HG03378 (cell line): ENCODE data around the gene BCAS3.

Experiments
- ATAC-seq: cut with Tn5 transposase; IDR thresholded peaks from one replicate; pipeline ENCODE4 v1.9.1; 2021; ENCODE audit warnings: mild to moderate bottlenecking, moderate library complexity; ENCODE audit not compliant: unreplicated experiment

BCAS3 gene

DNA sequence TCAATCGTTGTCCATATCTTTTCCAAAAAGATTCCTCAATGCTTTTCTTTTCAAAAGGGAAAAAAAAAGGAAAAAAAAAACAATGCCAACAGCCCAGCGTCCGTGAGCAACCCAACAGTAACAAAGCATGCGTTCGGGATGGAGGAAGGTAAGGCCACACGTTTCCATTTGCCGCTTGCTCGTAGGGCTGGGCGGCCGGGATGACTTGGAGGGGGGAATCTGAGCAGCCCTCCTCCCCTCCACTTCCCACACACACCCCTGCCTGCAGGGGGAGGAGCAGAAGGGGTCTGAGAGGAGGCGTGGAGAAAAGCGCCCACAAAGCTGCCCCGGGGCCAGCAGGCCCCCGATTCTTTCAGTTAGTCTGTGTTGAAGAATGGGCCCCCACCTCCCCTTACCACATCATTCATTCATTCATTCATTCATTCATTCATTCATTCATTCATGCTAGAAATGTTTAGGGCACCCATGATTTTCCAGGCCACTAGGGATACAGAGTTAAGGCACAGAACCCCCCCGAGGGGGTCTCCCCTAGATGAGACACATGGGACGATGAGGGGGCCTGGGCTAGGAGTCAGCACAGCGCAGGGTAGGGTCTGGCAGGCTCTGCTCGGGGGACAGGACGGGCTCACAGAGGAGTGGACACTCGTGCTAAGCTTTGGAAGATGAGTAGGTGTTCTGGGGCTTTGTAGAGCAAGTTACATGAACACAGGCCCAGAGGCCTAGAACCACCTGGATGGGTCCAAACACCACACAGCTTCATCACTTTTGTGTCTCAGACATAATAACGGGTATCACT, 711.1 kb downstream of the BCAS3 start:
- no peak for ATAC-seq

DNA sequence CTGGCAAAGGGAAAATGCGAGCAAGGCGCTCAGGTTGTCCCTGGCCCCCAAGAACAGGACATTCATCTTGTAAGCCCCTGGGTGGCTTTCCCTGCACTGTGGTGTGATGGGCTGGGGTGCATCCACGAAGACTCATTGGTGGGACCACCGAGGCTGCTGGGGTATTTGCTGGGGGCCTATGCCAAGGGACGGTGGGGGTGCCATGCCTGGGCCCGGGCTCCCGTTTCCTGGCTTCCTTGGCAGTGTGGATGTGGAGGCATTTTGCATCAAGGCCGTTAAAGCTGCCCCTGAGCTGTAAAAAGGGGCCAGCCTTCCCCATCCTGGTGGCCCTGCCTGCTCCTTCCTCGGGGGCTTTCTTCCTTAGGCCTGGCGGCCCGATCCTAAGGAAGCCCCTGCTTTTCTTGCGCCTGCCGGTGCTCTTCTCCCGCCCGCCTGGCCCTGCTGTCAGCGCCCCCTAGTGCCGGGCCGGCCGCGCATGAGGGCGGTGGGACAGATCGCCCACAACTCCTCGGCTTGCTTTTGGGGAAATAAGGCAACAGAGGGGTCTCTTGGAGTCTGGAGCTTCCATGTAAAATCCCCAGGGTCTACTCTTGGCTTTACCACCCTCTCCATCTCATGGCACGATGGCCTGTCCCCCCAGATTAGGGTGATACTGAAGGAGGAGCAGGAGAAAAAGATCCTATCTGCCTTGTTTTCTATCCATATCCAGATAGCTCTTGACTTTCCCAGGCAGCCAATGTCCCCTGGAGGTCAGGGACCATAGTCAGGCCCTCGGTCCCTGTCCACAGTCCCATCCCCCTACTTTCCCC, 712.2 kb downstream of the BCAS3 start:
- ATAC-seq = no peak

DNA sequence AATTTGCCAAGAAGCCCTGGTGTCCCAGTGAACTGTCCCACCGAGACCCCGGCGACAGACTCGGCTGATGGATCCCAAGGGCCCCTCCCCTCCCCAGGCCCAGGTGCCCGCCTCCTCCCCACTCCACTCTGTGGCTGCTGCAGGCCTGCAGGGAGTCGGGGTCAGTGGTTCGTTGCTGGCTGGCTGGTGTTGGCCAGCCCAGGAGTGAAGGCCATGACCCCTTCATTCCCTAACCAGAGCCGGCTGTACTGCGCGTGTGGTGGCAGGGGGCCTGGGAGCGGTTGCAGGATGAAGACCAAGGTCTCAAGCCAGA, 712.8 kb downstream of the BCAS3 start:
- ATAC-seq = no peak

DNA sequence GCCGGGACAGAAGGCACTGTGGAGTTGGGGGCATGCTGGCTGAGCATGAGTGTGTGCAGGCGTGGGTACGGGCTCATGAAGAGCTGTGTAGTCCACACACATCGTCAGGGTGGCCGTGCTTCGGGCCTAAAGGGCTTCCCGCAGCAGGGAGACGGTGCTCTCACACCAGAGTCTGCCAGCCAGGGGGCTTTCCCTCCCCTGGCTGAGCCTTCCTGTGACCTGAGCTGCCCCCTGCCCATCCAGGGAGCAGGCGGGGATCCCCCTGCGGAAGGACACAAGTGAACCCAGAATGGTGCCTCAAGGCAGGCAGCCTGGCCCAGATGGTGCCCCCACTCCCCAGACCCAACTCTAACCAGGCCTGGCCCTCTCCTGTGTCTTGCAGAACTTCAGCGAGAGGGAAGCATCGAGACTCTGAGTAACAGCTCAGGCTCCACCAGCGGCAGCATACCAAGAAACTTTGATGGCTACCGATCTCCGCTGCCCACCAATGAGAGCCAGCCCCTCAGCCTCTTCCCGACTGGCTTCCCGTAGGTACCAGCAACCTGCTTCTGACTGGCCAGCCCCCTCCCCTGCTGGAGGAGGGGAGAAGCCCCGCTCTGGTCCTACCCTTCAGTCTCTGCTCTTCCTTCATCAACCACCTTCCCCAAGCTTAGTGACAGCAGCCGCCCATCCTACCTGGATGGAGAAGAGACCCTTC, 714.1 kb downstream of the BCAS3 start:
- ATAC-seq = no peak

DNA sequence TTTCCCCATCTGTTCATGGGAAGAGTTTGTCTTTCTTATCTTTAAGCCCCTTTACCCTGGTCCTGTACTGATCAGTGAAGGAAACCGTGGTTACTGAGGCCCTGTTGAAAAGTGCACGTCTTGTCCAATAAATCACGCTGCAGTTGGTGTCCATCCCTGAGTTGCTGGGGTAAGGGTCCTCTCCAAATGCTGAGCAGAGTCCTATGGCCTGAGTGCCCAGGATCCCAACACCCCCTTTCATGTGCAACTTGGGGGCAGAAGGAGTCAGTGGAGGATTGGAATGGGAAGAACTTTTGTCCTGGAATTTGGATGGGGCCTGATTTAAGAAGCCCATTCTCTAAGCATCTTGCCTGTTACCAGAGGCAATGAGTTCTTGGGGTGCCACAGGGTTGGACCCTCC, 715.0 kb downstream of the BCAS3 start:
- ATAC-seq = no peak

DNA sequence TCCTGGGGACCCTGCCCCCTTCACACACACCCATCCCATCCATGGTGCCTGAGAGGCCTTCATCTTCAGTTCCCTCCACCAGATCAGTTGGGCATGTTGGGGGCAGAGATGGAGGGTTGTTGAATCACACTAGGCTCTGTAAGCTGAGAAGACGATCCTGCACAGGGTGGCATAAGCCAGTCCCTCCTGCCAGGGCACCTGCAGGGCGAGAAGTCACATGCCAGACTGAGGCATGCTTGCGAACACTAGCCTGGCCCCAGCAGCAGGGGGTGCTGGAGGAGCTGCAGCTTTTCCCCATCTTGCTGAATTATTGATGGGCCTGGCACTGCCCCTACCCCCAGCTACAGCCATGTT, 715.9 kb downstream of the BCAS3 start:
- no peak for ATAC-seq

DNA sequence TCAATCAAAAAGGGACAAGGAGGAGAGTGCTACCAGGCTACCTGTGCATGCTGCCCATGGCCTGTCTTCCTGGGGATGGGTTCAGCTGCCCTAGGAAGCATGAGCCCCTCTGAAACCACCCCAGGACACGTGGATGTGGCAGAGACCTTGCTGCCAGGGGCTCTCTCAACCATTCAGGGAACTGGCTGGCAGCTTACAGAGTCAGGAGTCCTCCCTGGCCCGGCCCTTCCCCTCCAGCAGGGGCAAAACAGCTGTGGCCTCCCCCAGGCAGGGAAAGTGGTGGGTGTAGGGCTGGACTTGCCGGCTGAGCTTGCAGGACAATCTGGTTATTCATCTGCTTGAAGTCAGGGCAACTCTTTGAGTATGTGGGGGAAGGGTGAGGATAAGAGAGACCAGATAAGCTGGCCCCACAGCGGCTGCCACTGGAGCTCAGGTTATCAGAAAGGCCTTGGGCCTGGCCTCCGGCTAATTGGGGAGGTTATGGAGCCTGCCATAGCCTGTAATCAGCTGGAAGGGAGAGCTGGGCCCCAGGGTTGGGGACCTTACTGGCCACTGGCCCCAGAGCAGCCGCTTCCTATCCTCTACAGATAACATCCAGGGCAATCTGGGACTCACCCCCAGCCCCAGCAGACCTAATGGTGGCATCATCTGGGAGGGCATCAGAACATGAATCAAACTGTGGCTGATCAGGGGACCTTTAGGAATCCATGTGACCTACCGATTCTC, 716.4 kb downstream of the BCAS3 start:
- no peak for ATAC-seq

DNA sequence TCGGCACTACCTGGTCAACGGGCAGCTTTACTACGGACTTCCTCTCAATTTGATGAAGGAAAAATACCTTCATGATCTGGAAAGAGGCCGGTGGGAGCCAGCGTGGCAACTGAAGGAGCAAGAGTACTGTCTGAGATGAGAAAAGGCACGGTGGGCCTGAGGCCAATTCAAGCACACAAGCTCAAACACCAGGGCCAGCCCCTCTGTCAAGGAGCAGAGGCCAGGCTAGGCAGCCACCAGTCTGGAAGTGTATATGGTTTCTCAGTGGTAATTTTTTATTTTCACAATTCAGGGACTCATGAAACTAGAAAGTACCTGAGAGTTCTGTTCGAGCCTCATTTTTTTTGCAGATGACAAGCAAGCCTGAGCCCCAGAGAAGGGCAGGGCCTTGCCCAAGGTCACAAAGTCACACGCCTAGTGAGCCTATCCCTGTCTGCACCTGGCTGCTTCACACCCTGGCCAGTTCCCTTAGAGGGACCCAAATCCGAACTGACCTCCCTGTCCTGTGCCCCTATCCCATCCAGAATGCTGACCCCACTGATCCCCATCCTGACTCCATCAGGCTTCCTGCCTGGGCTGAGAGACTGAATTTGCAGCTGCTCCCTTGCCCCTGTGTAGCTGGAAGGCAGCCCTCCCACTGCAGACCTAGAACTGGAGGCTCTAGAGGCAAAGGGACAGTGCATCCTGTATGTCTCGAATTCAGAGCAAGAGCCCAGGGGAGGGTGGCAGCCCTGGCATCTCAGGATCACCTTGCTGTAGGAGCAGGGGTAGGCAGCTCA, 717.2 kb downstream of the BCAS3 start:
- no peak for ATAC-seq

DNA sequence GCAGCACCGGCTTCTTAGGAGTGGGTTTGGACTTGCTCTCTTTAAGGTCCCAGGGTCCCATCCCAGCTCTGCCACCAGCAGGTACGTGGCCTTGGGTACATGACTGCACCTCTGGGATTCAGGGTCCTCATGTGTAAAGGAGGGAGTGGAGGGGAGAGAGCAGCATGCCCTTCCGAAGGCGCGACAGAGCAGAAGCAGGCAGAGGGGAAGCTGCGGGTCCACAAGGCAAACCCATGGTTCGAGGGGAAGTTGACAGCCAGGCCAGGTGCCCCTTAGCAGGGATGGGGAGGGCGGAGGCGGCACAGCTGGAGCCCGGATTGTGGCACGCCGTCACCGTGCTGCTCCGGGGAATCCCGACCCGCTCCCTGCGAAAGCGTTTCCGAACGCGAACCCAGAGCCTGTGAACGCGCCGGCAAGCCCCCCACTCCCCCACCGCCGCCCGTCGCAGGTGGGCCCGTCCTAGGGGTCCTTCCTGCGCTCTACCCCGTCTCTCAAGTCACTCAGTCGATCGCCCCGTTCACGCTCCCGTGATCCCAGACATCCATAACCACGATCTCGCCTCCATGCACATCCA, 717.8 kb downstream of the BCAS3 start:
- ATAC-seq = no peak

DNA sequence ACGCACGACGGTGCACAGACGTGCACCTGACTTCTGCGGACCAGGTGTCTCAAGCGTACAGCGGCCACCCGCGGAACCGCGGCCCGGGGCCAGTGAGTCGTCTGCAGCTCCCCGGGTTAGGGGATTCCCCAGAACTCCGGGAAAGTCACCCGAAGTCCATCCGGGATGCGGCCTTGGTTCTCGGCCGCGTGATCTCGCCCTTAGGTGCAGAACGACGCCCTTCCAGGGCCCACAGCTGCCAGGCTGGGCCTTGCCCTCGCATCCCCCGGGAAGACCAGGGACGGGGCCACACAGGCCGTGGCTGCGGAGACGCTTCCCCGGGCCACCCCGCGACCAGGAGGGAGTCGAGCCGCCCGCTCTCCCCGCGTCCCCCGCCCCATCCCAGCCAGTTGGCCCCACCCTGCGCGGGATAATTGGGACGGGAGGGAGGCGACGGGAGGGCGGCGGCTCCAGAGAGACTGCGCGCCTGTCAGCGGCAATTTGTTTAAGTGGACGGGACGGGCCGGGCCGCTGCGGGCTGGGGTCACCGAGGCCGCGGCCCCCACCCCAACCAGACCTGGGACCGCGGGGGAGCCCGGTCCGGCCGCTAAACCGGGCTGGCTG, 718.4 kb downstream of the BCAS3 start:
- ATAC-seq = no peak

DNA sequence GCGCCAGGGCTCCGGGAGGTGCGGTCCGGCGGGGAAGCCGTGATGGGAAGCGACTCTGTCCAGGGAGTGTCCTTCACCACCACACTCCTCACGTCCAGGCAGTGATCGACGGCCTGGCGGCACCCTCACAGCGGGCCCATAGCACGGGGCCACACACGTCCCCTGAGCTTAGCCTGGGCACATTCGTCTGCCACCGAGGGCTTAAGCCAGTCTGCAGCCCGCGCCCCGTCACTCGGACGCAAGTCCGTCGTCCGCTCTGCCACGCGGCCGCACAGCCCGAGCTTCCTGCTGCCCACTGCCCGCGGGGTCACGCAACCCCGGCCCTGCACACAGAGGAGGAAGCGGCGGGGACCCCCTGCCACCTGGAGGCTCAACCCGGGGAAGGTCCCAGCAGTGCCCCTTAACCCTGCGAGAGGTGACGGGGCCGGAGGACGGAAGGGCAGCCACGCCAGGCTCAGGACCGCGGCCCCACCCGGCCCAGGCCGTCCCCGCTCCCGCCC, 719.0 kb downstream of the BCAS3 start:
- no peak for ATAC-seq

DNA sequence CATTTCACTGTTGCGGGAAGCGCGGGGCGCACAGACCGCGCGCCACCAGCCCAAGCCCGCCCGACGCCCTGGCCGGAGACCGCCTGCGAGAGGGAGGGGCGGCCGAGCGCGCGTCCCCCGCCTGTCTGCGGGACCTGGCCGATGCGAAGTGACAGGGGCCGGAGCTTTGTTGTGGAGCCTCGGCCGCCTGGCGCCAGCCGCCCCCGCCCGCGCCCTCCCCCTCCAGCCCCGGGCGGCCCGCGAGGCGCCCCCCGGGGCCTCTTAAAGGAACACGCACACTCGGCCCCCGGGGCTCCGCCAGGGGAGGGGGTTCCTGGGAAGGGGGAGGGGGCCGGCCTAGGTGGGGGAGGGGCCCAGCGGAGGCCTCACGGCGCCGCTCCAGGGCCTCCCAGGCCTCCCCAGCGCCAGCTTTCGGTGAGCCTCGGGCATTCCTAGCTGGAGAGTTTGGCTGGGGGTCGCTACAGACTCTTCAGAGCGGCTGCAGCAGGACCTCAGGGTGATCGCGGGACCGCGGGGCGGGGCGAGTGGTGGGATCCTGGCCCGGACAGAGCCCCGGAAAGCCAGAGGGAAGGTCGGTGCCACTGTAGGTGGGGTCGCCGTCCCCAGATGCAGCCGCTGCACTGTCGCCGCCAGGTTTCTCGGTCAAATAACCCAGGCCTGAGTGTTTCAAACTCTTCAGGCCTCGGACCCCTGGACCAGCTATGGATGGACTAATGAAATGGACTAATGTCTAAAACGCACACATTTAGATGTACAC, 719.6 kb downstream of the BCAS3 start:
- no peak for ATAC-seq

DNA sequence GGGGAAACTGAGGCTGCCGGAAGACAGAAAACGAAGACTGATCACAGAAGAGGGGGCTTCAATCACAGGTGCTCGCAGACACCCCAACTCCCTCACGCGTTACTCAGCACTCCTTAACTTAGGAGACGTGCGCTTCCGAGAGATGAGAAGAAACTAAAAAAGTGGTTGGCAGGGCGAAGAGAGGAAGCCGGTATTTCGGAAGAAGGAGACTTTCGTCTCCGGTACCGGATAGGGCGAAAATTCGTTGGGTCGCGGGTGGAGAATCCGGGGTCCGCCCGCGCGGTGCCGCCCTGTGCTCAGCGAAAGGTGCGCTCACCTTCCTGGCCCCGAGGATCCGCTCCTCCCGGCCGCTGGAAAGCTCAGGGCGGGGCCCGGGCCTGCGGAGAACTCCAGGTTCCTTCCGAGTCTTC, 721.1 kb downstream of the BCAS3 start:
- no peak for ATAC-seq

DNA sequence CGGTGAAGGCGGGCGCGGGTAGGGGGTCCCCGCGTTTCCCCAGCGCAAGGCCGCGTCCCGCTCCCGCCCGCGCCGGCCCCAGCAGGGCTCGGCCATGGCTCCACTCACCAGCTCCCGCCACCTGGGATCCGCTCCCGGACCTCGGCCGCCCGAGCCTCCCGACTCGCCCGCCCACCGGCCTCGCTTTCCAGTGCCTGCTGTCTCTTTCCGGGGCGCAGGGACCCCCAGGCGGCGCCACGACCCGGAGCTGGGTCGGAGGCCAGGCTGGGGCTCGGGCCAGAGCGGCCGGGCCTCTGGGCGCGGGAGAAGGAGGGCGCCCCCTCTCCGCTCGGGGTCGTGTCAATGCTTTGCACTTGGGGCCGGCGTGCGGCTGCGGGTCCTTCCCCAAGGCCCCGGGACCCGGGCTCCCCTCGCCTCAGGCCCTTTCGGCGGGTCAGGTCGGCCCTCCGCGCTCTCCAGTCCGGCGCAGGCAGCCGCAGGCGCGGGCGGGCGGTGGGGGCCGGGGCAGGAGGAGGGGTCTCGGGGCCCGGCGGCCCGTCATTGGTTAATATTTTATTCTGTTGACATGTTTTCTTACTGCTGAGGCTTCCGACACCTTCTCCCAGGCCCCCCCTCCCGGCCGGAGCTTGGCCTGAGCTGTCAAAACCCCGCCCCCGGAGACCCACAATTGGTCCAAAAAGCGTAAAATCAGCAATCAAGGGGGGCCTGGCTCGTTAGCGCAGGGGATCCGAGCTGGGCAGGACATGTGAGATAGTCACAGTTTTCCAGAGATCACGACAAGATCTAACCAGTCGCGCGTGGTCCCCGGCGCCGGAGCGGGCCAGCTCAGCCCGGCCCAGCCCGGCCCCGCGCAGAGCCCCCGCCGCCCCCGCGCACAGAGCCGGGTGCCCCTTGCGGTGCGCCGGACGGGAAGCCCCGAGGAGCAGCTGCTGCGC, 721.7 kb downstream of the BCAS3 start, which contains the start of gene TBX2:
Gene TBX2, plus strand, starts transcription at position 713 of the 935 bp plus-strand sequence. CDS start 334 bp downstream, outside the sequence.
- no peak for ATAC-seq

DNA sequence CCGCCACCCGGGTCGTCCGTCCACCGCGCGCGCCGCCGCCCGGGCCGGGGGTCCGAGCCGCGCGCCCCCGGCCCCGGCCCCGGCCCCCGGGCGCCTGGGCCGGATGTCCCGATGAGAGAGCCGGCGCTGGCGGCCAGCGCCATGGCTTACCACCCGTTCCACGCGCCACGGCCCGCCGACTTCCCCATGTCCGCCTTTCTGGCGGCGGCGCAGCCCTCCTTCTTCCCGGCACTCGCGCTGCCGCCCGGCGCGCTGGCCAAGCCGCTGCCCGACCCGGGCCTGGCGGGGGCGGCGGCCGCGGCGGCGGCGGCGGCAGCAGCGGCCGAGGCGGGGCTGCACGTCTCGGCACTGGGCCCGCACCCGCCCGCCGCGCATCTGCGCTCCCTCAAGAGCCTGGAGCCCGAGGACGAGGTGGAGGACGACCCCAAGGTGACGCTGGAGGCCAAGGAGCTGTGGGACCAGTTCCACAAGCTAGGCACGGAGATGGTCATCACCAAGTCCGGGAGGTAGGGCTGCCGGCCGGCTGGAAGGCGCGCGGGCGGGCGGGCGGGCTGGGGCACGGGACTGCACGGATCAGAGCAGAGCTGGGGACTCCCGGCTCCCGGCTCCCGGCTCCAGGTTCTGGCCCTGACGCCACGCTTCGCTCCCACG, 722.5 kb downstream of the BCAS3 start:
- no peak for ATAC-seq

DNA sequence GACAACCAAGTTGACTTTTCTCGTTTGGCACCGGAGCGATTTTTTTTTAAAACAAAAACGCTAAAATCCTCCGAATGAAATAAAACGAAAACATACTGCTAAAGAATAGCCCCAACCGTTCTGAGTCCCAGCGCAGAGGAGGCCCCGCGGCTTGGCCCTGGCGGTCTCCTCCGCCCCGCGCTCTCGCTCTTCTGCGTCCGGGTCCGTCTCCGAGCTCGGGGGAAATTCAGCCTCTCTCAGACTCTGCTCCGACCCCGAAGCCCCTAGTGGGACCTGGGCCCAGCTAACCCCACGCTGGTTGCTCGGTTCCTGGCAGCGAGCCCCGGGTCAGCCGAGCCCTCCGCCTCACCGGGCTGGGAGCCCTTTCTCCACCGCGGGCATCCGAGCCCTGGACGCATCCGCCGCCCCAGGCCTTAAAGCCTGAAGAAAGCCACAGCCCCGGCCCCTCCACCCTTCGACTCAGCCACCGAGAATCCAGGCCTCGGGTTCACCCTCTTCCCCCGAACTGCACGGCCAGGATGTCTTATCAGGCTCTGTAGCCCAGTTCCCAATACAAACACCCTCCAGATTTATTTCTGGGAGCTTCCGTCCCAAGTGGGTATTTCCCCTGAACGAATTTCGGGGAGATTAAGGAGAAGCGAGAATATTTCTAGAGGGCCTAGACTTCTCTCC, 723.2 kb downstream of the BCAS3 start:
- ATAC-seq = no peak
